ENCODE measurements around the gene OR3A3.
A peak's percentile ranks its signal among the peaks of the same experiment; 100 is the strongest.
"Not testable (repeated sequence)": the region's sequence is repeated elsewhere in the genome, so short reads cannot be mapped to it uniquely, and the experiment has no call there.

The OR3A3 gene

DNA sequence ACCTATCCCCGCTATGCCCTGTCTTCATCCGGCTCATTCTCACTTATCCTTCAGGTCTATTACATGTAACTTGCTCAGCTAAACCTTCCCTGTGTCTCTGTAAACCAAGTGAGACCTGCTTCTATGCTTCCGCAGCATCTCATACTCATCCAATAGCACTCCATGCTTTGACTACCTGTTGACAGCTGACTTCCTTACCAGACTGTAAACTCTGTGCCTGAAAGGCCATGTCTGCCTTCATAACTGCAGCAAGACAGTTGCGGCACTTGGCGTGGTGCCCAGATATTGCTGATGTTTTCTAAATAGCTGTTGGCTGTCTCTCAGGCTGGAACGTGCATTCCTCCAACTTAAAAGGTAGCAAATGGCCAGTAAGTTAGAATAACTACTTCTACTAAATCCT is 11.1 kb upstream of the OR3A3 start:
- no peak for TF ChIP-seq CTCF (IDR thresholded peaks at IDR 0.05; ENCODE audit: insufficient read depth, low read depth, low read length, missing control alignments)
- no peak overlapping the region for H3K4me3 ChIP-seq (ENCODE audit: low read length)
- peak; percentile 20 for DNase-seq (ENCODE audit: low read depth)

- no peak overlapping the region for H3K4me3 ChIP-seq (ENCODE audit: low read length)
- TF ChIP-seq CTCF (IDR thresholded peaks at IDR 0.05; ENCODE audit: insufficient read depth, low read depth, low read length, missing control alignments): no peak
- no peak for DNase-seq (ENCODE audit: low read depth)
These were observed 9.4 kb upstream of the OR3A3 start for GRCh38 chr17:3401786-3402185.

DNA sequence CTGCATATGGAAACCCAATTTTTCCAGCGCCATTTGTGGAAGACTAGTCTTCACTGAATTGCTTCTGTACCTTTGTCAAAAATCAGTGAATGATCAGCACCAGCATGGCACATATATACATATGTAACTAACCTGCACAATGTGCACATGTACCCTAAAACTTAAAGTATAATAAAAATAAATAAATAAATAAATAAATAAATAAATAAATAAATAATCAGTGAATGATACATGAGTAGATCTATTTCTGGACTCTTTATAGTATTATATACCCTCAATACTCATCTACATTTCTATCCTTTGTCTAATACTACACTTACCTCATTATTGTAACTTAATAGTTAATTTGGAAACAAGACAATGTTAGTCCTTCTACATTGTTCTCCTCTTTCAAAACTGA is 7.3 kb upstream of the OR3A3 start:
- H3K4me3 ChIP-seq (ENCODE audit: low read length); DNase-seq (ENCODE audit: low read depth): not testable (repeated sequence)

- not testable (repeated sequence) for H3K4me3 ChIP-seq (ENCODE audit: low read length); DNase-seq (ENCODE audit: low read depth)
These were observed 1.0 kb downstream of the OR3A3 start for GRCh38 chr17:3412216-3412615.

DNA sequence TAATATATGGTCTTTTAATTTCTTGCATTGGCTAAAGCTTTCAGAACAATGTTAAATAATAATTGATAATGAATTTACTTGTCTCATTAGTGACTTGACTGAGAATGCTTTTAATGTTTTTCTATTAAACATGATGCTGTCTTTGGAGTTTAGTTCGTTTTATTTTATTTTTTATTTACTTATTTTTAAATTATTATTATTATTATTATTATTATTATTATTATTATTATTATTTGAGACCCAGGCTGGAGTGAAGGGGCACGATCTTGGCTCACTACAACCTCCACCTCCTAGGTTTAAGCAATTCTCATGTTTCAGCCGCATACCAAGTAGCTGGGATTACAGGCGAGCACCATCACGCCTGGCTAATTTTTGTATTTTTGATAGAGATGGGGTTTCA is 4.4 kb downstream of the OR3A3 start:
- no peak overlapping the region for H3K4me3 ChIP-seq (ENCODE audit: low read length)
- no peak for TF ChIP-seq CTCF (IDR thresholded peaks at IDR 0.05; ENCODE audit: insufficient read depth, low read depth, low read length, missing control alignments)
- no peak for DNase-seq (ENCODE audit: low read depth)

GRCh38 chr17:3418222-3418621 is 7.1 kb downstream of the OR3A3 start:
- H3K4me3 ChIP-seq (ENCODE audit: low read length): no peak overlapping the region
- no peak for DNase-seq (ENCODE audit: low read depth)
- no peak for TF ChIP-seq CTCF (IDR thresholded peaks at IDR 0.05; ENCODE audit: insufficient read depth, low read depth, low read length, missing control alignments)

DNA sequence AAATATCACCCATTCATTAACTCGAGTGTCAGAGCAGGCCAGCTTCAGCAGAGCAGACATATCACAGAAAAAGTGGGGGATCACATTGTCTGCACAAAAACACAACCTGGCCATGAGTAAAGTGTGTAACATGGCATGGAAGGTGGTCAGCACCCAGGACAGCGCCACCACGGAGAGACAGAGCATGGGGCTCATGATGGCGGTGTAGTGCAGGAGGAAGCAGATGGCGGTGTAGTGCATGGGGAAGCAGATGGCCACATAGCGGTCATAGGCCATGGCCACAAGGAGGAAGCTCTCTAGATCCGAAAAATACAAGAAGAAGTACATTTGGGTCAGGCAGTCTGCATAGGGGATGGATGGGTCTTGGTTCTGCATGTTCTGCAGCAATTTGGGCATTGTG is 22.0 kb downstream of the OR3A3 start:
- peak; percentile 11 for DNase-seq (ENCODE audit: low read depth)
- not testable (repeated sequence) for H3K4me3 ChIP-seq (ENCODE audit: low read length)

DNA sequence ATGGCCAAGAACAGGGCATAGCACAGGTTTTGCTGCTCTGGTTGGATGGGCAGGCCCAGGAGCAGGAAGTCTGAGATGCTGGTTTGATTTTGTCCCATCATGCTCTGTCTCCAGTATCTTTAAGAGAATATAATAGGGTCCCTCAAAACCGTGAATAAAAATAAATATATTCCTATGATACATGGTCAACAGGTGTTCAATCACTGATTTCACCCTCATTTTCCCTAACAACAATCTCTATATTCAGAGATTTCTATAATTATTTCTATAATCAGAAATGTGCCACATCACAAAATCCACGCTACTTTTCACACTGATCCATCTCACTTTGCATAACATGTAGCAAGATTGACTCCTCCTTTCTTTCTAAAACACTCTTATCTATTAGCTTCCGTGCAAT is 22.6 kb downstream of the OR3A3 start, which contains the start of gene OR1E2:
TSS of gene OR1E2 (minus strand) at position 101 of the 400 bp plus-strand sequence. CDS start at position 101, 0 bp downstream.
- no peak within 1 kb of the TSS for H3K4me3 ChIP-seq (ENCODE audit: low read length)
- TF ChIP-seq CTCF (IDR thresholded peaks at IDR 0.05; ENCODE audit: insufficient read depth, low read depth, low read length, missing control alignments): no peak
- DNase-seq (ENCODE audit: low read depth): no peak

- no peak overlapping the region for H3K4me3 ChIP-seq (ENCODE audit: low read length)
- no peak for TF ChIP-seq CTCF (IDR thresholded peaks at IDR 0.05; ENCODE audit: insufficient read depth, low read depth, low read length, missing control alignments)
- no peak for DNase-seq (ENCODE audit: low read depth)
These were observed 27.2 kb downstream of the OR3A3 start for GRCh38 chr17:3438368-3438767.
